CD4-positive, alpha-beta T cell (primary cell): Measurements from ENCODE around the gene FBXO24. TPM values are rescaled to one million over a fixed set of nuclear protein-coding genes. Genes with fewer than 3 reads are reported as not detected.

ENCODE experiments used
- ATAC-seq: fragments of 200-7000 bp; cut with Tn5 transposase; one replicate; pipeline ENCODE4 v1.10.0; 2022; ENCODE audit warnings: mild to moderate bottlenecking; ENCODE audit not compliant: poor library complexity
- CTCF ChIA-PET: fragments of 350-600 bp; sonication (Branson Sonifier 250); formaldehyde crosslinking; loops from one replicate; lab custom pipeline; 2021; ENCODE audit warnings: antibody characterized with exemption, inconsistent platforms; lab: Charles Lee
- POLR2A ChIA-PET: fragments of 350-600 bp; sonication (Branson Sonifier 250); formaldehyde crosslinking; loops from one replicate; lab custom pipeline; 2021; ENCODE audit warnings: antibody characterized with exemption, inconsistent platforms; lab: Charles Lee
- DNase-seq, 14 experiments: peaks; one replicate each; pipeline ENCODE4 v3.0.0-alpha.2; 2013 to 2020; ENCODE audit warnings: mixed read lengths in 2 of 14
- H3K27ac ChIP-seq, 2 donors: one replicate each; pipeline versions ENCODE4 v1.5.1 to v1.7.0; 2013; ENCODE audit warnings: low read length in 2 of 2, low read depth in 1 of 2, mild to moderate bottlenecking in 1 of 2
- H3K27me3 ChIP-seq, 2 experiments: 1 replicate in 1 of 2; 2 replicates in 1 of 2; pipeline versions ENCODE4 v1.6.1 to v1.7.0; 2013; ENCODE audit warnings: low read length in 2 of 2, control low read depth in 1 of 2, mild to moderate bottlenecking in 1 of 2, moderate library complexity in 1 of 2; ENCODE audit not compliant: insufficient read depth in 2 of 2, control insufficient read depth in 1 of 2
- H3K36me3 ChIP-seq: one replicate; pipeline ENCODE4 v1.6.1; 2013; ENCODE audit warnings: low read length, control low read depth; ENCODE audit not compliant: insufficient read depth
- H3K4me1 ChIP-seq: one replicate; pipeline ENCODE4 v1.6.1; 2013; ENCODE audit warnings: low read length, control low read depth; ENCODE audit not compliant: insufficient read depth
- H3K4me3 ChIP-seq: one replicate; pipeline ENCODE4 v1.5.1; 2013; ENCODE audit warnings: mild to moderate bottlenecking, low read length, moderate library complexity
- H3K9me3 ChIP-seq, 2 experiments: 1 replicate in 1 of 2; 2 replicates in 1 of 2; pipeline versions ENCODE4 v1.6.1 to v1.7.0; 2013; ENCODE audit warnings: low read length in 2 of 2, mild to moderate bottlenecking in 2 of 2, control low read depth in 1 of 2, moderate library complexity in 1 of 2; ENCODE audit not compliant: control insufficient read depth in 1 of 2, insufficient read depth in 1 of 2
- H3K27ac Mint-ChIP-seq: one replicate; pipeline ENCODE4 v1.8.0; 2020; ENCODE audit warnings: mixed read lengths
- H3K27me3 Mint-ChIP-seq: one replicate; pipeline ENCODE4 v1.8.0; 2021; ENCODE audit warnings: mixed read lengths
- H3K36me3 Mint-ChIP-seq: one replicate; pipeline ENCODE4 v1.8.0; 2021; ENCODE audit warnings: low read depth, mixed read lengths
- H3K4me1 Mint-ChIP-seq: one replicate; pipeline ENCODE4 v1.8.0; 2021; ENCODE audit warnings: low read depth, mixed read lengths
- H3K4me3 Mint-ChIP-seq: one replicate; pipeline ENCODE4 v1.8.0; 2020; ENCODE audit warnings: mild to moderate bottlenecking, mixed read lengths
- H3K9me3 Mint-ChIP-seq: one replicate; pipeline ENCODE4 v1.8.0; 2020; ENCODE audit warnings: mixed read lengths
- CTCF ChIP-seq: fragments of 200-600 bp; IDR thresholded peaks from one replicate; pipeline ENCODE4 v1.8.0; 2022; ENCODE audit warnings: antibody characterized with exemption, mild to moderate bottlenecking
- intact Hi-C, 2 experiments: fragments of 100-400 bp; cut with DNase I in 1 of 2; cut with micrococcal nuclease in 1 of 2; formaldehyde crosslinking; loops; one replicate each; pipeline versions ENCODE4 v1.15.1 to v1.9.0; 2023 to 2025; cut with DNase I, micrococcal nuclease
- total RNA-seq, 174 experiments: library from RNA in 2 of 174; stranded (reverse) in 2 of 174; gene quantifications; one replicate each; pipeline ENCODE4 v1.2.3 and lab custom pipeline; 2021 to 2026

Gene FBXO24
- total RNA-seq, 2 experiments from 2014 or later, result 0.66 to 0.78 TPM

GRCh38 chr7:100538654-100539435 lies 47.3 kb upstream of the FBXO24 start, which contains the start of gene AGFG2:
AGFG2 (plus strand) TSS chr7:100539203; CDS start chr7:100539347, 144 bp downstream.
- Histone ChIP-seq H3K27ac (peak within 1 kb of the TSS in 1 of 2 donors; percentile 41), H3K36me3 (no peaks in the 10 kb centered on the region), H3K4me1 (peaks cover 44% of the 10 kb centered on the region), H3K9me3 (no peaks in the 10 kb centered on the region), H3K4me3 (peak within 1 kb of the TSS; percentile 73), H3K27me3 (no peaks in the 10 kb centered on the region)
- intact Hi-C loops, result loop anchor here (2.0 to 5.0 kb wide), 3 partner anchors 20 to 57 kb away; partner anchors contain the start of genes FBXO24 (in 1 of the 2), LRCH4 (in 1 of the 2) and NYAP1 (in 1 of the 2)
- Mint-ChIP-seq H3K27ac (peak within 1 kb of the TSS; percentile 77), H3K36me3 (peaks cover 5% of the 10 kb centered on the region), H3K9me3 (no peaks in the 10 kb centered on the region), H3K4me3 (peak within 1 kb of the TSS; percentile 99), H3K27me3 (no peaks in the 10 kb centered on the region), H3K4me1 (peaks cover 48% of the 10 kb centered on the region)
- peak; percentile 94 for ATAC-seq
- peak; percentile 100 for DNase-seq
- CTCF ChIA-PET, result interaction anchor here (0.5 to 6.4 kb wide), 4 partner anchors 12 to 101 kb away, joined by 3 to 48 read pairs (median 3); no protein-coding TSS in a partner anchor
- TF ChIP-seq CTCF, result no peak
- POLR2A ChIA-PET, result interaction anchor here (0.6 to 2.7 kb wide), 21 partner anchors 10 to 381 kb away, joined by 3 to 32 read pairs (median 5); partner anchors contain the start of genes FBXO24, GIGYF1, LRCH4 and MOSPD3

GRCh38 chr7:100539436-100540006 lies 46.6 kb upstream of the FBXO24 start:
- H3K4me3 ChIP-seq, result peak overlapping the region; percentile 73

More at GRCh38 chr7:100539436-100540006, 46.6 kb upstream of the FBXO24 start:
- Histone ChIP-seq H3K36me3 (no peaks in the 10 kb centered on the region), H3K27ac (peak overlapping the region in 1 of 2 donors; percentile 21), H3K9me3 (no peaks in the 10 kb centered on the region), H3K27me3 (no peaks in the 10 kb centered on the region), H3K4me1 (peaks cover 51% of the 10 kb centered on the region)
- intact Hi-C loops, result loop anchor here (2.0 to 5.0 kb wide), 3 partner anchors 19 to 57 kb away; partner anchors contain the start of genes FBXO24 (in 1 of the 2), LRCH4 (in 1 of the 2) and NYAP1 (in 1 of the 2)
- ChIA-PET POLR2A (interaction anchor here (0.7 to 2.7 kb wide), 19 partner anchors 9 to 382 kb away, joined by 3 to 32 read pairs (median 5); partner anchors contain the start of genes FBXO24, GIGYF1, LRCH4 and MOSPD3), CTCF (interaction anchor here (0.5 to 6.4 kb wide), 2 partner anchors 20 to 100 kb away, joined by 3 to 48 read pairs; no protein-coding TSS in a partner anchor)
- Mint-ChIP-seq H3K4me1 (peaks cover 55% of the 10 kb centered on the region), H3K4me3 (peak overlapping the region; percentile 99), H3K27me3 (no peaks in the 10 kb centered on the region), H3K27ac (peak overlapping the region; percentile 77), H3K36me3 (peaks cover 5% of the 10 kb centered on the region), H3K9me3 (no peaks in the 10 kb centered on the region)
- TF ChIP-seq CTCF, result no peak
- ATAC-seq (no peak), DNase-seq (peak in 3 of 14 experiments; percentile 13 to 49 (median 21))
